Measurements from ENCODE around the gene ZNF718.
"Not testable (repeated sequence)": the region's sequence is repeated elsewhere in the genome, so short reads cannot be mapped to it uniquely, and the experiment has no call there.

ZNF718 gene

GRCh38 chr4:124275-125081 lies at the start of gene ZNF718:
TSS of gene ZNF718 (plus strand) at chr4:124501. CDS start at chr4:124671, 170 bp downstream.
- peak; percentile 97 for DNase-seq

- DNase-seq: no peak
Measured at GRCh38 chr4:85951-86350, 38.4 kb upstream of the ZNF718 start.

DNA sequence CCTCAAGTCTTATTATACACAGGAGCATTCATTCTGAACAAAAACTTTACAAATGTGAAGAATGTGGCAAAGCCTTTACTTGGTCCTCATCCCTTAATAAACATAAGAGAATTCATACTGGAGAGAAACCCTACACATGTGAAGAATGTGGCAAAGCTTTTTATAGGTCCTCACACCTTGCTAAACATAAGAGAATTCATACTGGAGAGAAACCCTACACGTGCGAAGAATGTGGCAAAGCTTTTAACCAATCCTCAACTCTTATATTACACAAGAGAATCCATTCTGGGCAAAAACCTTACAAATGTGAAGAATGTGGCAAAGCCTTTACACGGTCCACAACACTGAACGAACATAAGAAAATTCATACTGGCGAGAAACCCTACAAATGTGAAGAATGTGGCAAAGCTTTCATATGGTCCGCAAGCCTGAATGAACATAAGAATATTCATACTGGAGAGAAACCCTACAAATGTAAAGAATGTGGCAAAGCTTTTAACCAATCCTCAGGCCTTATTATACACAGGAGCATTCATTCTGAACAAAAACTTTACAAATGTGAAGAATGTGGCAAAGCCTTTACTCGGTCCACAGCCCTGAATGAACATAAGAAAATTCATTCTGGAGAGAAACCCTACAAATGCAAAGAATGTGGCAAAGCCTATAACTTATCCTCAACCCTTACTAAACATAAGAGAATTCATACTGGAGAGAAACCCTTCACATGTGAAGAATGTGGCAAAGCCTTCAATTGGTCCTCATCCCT lies 37.6 kb upstream of the ZNF718 start:
- DNase-seq: not testable (repeated sequence)

- DNase-seq: no peak
Measured at GRCh38 chr4:98386-98785, 25.9 kb upstream of the ZNF718 start.

DNA sequence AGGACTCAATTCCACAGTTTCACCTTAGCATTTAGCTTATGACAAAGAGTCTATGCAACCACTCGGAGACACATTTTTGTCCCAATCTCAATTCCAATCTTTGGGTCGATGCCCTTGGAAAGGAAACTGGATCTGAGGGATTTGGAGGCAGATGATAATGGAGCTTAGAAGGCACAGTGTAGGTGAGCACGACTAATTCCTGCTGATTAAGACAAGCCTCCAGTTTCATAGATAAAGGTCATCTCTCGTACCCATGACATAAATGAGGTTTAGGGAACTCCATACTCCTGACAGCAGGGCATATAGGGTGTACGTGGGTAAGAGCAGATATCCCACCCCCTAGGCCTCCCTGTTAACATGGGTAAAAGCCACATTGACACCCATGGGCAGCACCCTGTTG lies 24.4 kb upstream of the ZNF718 start:
- no peak for DNase-seq

- DNase-seq: no peak
Measured at GRCh38 chr4:107083-107443, 17.2 kb upstream of the ZNF718 start.

DNA sequence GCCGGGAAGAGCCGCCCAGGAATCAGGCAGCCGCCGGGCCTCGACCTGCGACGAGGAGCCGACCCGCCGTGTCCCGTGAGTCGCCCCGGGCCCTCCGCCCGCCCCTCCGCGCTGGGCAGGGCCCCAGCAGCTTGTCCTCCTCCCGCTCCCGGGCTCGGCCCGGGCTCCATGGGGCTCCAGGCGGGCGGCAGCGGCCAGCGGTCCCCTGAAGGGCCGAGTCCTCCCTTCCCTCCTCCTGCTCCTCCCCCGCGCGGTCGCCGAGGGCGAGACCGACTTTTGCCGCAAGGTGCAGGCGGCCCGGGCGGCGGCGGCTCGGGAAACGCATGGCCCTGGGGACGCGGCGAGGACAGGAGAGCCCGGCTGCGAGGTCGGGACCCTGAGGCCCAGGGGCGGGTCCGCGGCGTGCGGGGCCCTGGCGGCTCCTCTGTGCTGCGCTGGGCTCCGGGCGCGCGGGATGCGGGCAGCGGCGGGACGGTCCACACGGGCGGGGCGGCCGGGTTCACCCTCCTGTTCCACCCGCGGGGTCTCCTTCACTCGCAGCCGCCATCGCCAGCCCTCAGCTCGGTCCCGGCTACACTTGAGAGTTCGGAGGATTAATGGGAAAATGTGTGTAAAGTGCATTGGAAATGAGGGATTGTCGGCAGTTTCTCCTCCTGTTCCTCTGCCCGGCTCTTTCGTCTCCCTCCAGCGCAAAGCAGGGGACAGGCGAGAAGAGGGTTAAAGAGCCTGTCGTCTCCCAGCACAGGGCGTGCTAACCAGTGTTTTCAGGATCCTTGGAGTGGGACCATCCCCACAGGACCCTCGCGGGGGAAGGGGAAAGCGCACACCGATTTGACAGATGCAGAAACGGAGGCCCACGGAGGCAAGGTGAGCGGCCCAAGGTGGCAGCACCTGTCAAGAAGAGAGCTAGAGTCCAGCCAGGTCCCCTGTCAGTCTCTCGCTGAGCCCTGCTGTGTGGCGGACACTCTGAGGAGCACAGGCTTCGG lies 16.6 kb upstream of the ZNF718 start:
- no peak for DNase-seq

DNA sequence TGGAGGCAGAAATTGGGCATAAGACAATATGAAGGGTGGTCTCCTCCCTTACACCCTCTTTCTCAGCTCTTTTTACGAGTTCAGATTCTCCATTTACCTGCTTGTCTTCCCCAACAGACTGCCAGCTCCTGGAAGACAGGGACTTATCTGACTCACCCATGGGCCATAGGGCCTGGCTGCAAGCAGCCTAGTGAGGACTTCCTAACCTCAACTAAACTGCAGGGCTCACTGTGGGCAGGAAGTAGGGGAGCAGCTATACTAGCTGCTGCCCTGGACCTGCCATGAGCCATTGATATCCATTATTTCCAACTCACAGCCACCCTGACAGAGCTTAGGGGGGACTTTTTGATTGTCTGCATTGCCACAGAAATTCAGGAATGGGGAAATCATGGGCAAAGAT lies 11.5 kb upstream of the ZNF718 start:
- no peak for DNase-seq

- DNase-seq: peak; percentile 36
Measured at GRCh38 chr4:113732-114131, 10.6 kb upstream of the ZNF718 start.

GRCh38 chr4:114149-114548 lies 10.2 kb upstream of the ZNF718 start:
- no peak for DNase-seq

- peak; percentile 72 for DNase-seq
Measured at GRCh38 chr4:116499-116898, 7.8 kb upstream of the ZNF718 start.

- DNase-seq: no peak
Measured at GRCh38 chr4:120616-121015, 3.7 kb upstream of the ZNF718 start.

DNA sequence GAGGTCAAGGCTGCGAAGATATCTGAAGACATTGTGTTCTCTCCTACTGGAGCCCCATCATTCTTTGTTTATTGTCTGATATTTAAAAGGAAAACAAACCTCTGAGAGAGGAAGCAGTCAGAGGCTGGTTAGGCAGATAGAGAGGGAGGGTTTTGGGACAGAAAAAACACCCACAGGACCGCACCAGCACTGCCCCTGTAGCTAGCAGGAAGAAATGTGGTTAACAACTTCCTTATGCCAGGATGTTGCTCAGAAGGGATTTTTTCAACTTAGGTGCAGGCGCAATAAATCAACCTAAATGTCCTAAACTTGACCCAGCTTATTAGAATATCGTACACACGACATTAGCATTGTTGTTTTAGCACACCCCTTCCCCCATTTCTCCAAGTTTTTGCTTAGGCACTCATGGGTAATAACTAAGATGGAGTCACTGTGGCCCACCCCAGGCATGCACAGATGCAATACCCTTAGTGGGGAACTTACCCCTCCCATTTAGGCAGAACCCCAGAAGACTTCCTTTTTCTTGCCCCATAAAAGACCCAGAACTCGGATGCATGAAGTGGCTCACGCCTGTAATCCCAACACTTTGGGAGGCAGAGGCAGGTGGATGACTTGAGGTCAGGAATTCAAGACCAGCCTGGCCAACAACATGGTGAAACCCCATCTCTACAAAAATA lies 2.8 kb upstream of the ZNF718 start:
- DNase-seq: peak; percentile 93

DNA sequence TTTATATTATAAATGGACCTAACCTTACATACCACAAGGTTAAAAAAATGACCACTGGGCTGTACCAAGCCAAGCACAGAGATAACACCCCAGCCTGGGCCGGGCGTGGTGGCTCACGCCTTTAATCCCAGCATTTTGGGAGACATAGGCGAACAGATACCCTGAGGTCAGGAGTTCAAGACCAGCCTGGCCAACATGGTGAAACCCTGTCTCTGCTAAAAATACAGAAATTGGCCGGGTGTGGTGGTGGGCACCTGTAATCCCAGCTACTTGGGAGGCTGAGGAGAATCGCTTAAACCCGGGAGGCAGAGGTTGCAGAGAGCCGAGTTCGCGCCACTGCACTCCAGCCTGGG lies 403 bp upstream of the ZNF718 start:
- not testable (repeated sequence) for DNase-seq

- peak; percentile 45 for DNase-seq
Measured at GRCh38 chr4:125091-125771, 930 bp downstream of the ZNF718 start.

DNA sequence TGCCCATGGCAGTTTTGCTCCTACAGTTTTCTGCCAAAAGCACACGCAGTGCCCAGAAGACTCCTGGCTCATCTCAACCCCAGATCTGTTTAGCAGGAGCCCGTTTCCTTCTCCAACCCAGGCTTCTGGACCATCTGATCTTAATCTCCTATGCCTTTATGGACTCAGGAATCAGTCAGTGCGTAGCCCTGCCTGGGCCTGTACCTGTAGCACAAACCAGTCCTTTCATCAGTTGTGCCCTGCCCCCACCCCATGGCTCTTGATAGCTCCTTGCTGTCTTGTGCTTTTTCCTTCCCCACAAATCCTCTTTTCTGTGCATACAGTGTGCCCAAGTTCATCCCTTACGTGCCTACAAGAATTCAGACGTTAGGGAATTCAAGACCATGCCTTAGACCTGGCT lies 1.5 kb downstream of the ZNF718 start:
- DNase-seq: no peak

- no peak for DNase-seq
Measured at GRCh38 chr4:132483-132882, 8.2 kb downstream of the ZNF718 start.

DNA sequence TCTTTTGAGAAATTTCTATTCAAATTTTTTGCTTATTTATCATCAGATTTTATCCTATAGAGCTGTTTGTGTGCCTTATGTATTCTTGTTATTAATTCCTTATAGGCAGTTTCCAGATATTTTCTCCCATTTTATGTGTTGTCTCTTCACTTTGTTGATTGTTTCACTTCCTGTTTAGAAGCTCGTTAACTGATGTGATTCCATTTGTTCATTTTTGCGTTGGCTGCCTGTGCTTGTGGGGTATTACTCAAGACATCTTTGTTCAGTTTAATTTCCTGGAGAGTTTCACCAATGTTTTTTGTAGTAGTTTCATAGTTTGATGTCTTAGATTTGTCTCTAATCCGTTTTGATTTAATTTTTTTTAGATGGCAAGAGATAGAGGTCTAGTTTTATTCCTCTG lies 14.6 kb downstream of the ZNF718 start:
- DNase-seq: peak; percentile 76

DNA sequence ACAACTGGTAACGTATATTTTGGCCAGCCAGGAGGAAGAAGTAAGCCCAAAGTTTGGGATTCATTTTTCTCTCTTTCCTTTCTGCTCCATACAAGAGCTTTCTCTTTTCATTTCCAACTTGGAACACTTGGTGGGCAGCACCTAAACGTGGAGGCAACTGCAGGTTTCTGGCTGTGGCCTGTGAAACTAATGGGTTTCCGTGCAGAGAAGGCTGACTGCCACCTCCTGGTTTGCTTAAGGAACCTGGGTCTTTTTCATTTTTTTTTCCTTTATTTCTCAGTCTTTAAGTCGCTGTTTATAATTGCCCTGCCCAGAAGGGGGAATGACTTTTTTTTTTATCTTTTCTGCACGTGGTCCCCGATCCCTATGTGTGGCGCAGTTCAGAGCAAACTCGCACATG lies 15.4 kb downstream of the ZNF718 start:
- no peak for DNase-seq

DNA sequence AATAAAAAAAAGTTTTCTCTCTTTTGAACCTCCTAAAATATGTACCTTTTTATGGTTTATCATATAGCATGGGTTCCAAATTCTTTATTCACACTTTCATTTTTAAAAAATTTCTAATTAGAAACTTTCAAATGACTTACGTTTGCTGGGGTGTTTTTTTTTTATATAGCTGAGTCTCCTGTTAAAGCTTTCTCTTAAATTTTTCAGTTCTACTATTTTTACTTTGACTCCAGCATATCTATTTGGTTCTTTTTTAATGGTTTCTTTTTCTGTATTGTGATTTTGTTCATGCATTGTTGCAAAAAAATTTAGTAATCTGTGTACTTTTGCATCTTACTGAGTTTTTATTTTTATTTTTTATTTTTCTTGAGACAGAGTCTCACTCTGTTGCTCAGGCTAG lies 22.3 kb downstream of the ZNF718 start:
- no peak for DNase-seq

- DNase-seq: no peak
Measured at GRCh38 chr4:147233-147632, 22.9 kb downstream of the ZNF718 start.
